Neural cell (in vitro differentiated cells): ENCODE results near the gene DISP2. TPM values are rescaled to one million over a fixed set of nuclear protein-coding genes. Genes with fewer than 3 reads are reported as not detected.
A peak's percentile ranks its signal among the peaks of the same experiment; 100 is the strongest.

Experiments used
- H2AFZ ChIP-seq: fragments of 200-600, 300-800 bp; sonication (generic), shearing (Covaris generic); 2 replicates; pipeline ENCODE4 v1.6.0; 2014; ENCODE audit warnings: low read depth, mild to moderate bottlenecking, antibody characterized with exemption, low read length, moderate library complexity
- H3F3A ChIP-seq: fragments of 200-600 bp; shearing (Covaris generic); 2 replicates; pipeline ENCODE4 v1.6.1; 2016; ENCODE audit warnings: mild to moderate bottlenecking, moderate library complexity, mixed read lengths, antibody characterized with exemption, low read length; ENCODE audit not compliant: insufficient read depth, poor library complexity, severe bottlenecking
- H3K27ac ChIP-seq: fragments of 200-600, 300-800 bp; sonication (generic), shearing (Covaris generic); 2 replicates; pipeline ENCODE4 v1.5.1; 2014; ENCODE audit warnings: mild to moderate bottlenecking, low read length, moderate library complexity
- H3K27me3 ChIP-seq: fragments of 300-800, 200-600 bp; sonication (generic), shearing (Covaris generic); 2 replicates; pipeline ENCODE4 v1.6.0; 2014; ENCODE audit warnings: mild to moderate bottlenecking, low read depth, low read length, moderate library complexity; ENCODE audit not compliant: insufficient read depth
- H3K36me3 ChIP-seq: fragments of 300-800, 200-600 bp; sonication (generic), shearing (Covaris generic); 2 replicates; pipeline ENCODE4 v1.5.1; 2014; ENCODE audit warnings: mild to moderate bottlenecking, antibody characterized with exemption, low read length, moderate library complexity; ENCODE audit not compliant: insufficient read depth
- H3K4me2 ChIP-seq: fragments of 300-800, 200-600 bp; sonication (generic), shearing (Covaris generic); 2 replicates; pipeline ENCODE4 v1.6.0; 2014; ENCODE audit warnings: mild to moderate bottlenecking, low read length
- H3K4me3 ChIP-seq: fragments of 300-800, 200-600 bp; sonication (generic), shearing (Covaris generic); 2 replicates; pipeline ENCODE4 v1.5.1; 2014; ENCODE audit warnings: mild to moderate bottlenecking, low read length, moderate library complexity
- H3K79me2 ChIP-seq: fragments of 200-600 bp; shearing (Covaris generic); replicated peaks from 2 replicates; pipeline ENCODE4 v1.6.0; 2014; ENCODE audit warnings: mild to moderate bottlenecking, low read length, moderate library complexity; ENCODE audit not compliant: insufficient read depth
- H3K9ac ChIP-seq: fragments of 300-800, 200-600 bp; sonication (generic), shearing (Covaris generic); 2 replicates; pipeline ENCODE4 v1.6.1; 2016; ENCODE audit warnings: mild to moderate bottlenecking, low read length, mixed read lengths
- H3K9me2 ChIP-seq: fragments of 200-600 bp; shearing (Covaris generic); 2 replicates; pipeline ENCODE4 v1.6.1; 2016; ENCODE audit warnings: mild to moderate bottlenecking, low read length, mixed read lengths; ENCODE audit not compliant: insufficient read depth
- H3K9me3 ChIP-seq: fragments of 200-600, 300-800 bp; sonication (generic), shearing (Covaris generic); 2 replicates; pipeline ENCODE4 v1.6.1; 2016; ENCODE audit warnings: mild to moderate bottlenecking, mixed run types, low read length, moderate library complexity, mixed read lengths
- H4K20me1 ChIP-seq: fragments of 200-600 bp; shearing (Covaris generic); 2 replicates; pipeline ENCODE4 v1.6.1; 2016; ENCODE audit warnings: mild to moderate bottlenecking, mixed run types; ENCODE audit not compliant: insufficient read depth
- EP300 ChIP-seq: fragments of 450-650 bp; conservative IDR thresholded peaks from 2 replicates; pipeline ENCODE4 v1.6.1; 2014; ENCODE audit warnings: antibody characterized with exemption, mild to moderate bottlenecking, moderate library complexity; ENCODE audit not compliant: poor library complexity, severe bottlenecking
- EZH2 ChIP-seq: fragments of 200-600, 300-800 bp; shearing (Covaris generic), sonication (generic); IDR thresholded peaks from 2 replicates; pipeline ENCODE4 v1.6.1; 2014; ENCODE audit warnings: antibody characterized with exemption, low read length, borderline replicate concordance, mild to moderate bottlenecking; ENCODE audit not compliant: insufficient read depth, poor library complexity, severe bottlenecking
- MXI1 ChIP-seq: fragments of 450-650 bp; conservative IDR thresholded peaks from 2 replicates; pipeline ENCODE4 v1.6.1; 2014; ENCODE audit warnings: antibody characterized with exemption, mild to moderate bottlenecking; ENCODE audit not compliant: poor library complexity, severe bottlenecking
- POLR2AphosphoS5 ChIP-seq: IDR thresholded peaks from 2 replicates; pipeline ENCODE4 v1.6.1; 2012
- RAD21 ChIP-seq: fragments of 450-650 bp; conservative IDR thresholded peaks from 2 replicates; pipeline ENCODE4 v1.6.1; 2014; ENCODE audit warnings: antibody characterized with exemption, mild to moderate bottlenecking, moderate library complexity
- REST ChIP-seq: IDR thresholded peaks from 2 replicates; pipeline ENCODE4 v1.6.1; 2012; ENCODE audit warnings: borderline replicate concordance
- SMC3 ChIP-seq: fragments of 450-650 bp; conservative IDR thresholded peaks from 2 replicates; pipeline ENCODE4 v1.6.1; 2014; ENCODE audit warnings: antibody characterized with exemption, mild to moderate bottlenecking, moderate library complexity; ENCODE audit not compliant: poor library complexity
- TAF1 ChIP-seq: IDR thresholded peaks from 2 replicates; pipeline ENCODE4 v1.6.1; 2012; ENCODE audit warnings: low read depth
- polyA plus RNA-seq: library from polyadenylated mRNA; depleted of rRNA; stranded (reverse); fragments of >200 nt; gene quantifications from 2 replicates; pipeline ENCODE4 v1.2.3, GENCODE V29; 2014
- TF ChIP-seq, protein P1 (sequence below): fragments of 450-650 bp; IDR thresholded peaks from 2 replicates; pipeline ENCODE4 v1.5.1; 2014; ENCODE audit warnings: antibody characterized with exemption, mild to moderate bottlenecking, moderate library complexity; ENCODE audit not compliant: poor library complexity, severe bottlenecking

DISP2 gene
- polyA plus RNA-seq, 1 donor from 2014 or later = 26.0 TPM

DNA sequence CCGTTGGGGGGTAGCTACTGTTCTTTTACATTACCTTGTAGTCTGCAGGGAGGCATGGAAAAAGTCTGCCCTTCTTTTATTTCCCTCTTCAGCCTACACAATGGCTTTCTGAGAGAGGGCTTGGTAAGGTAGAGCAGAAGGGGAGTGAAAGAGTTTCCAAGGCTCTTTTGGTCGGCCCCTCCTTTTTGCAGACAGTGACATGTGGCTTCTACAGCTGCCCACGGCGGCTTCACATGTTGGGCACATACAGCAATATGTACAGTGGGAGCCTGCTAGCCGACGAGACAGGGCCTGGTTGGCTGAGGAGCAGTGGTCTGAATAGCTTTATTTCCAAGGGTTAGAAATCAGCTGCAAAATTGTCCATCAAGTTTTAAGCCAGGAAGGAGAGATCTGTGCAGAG is 30.6 kb upstream of the DISP2 start:
- Histone ChIP-seq H3K9me2 (no peaks in the 10 kb centered on the region), H3K27ac (no peak overlapping the region), H3K36me3 (no peaks in the 10 kb centered on the region), H3F3A (no peaks in the 10 kb centered on the region), H3K9ac (no peak overlapping the region), H3K27me3 (no peaks in the 10 kb centered on the region), H3K79me2 (peaks cover 6% of the 10 kb centered on the region), H2AFZ (no peak overlapping the region), H3K9me3 (no peaks in the 10 kb centered on the region), H3K4me2 (peak overlapping the region; percentile 44), H3K4me3 (peak overlapping the region; percentile 77), H4K20me1 (no peaks in the 10 kb centered on the region)
- no peak for TF ChIP-seq EP300
- no peak for TF ChIP-seq RAD21
- TF ChIP-seq EZH2 = no peak
- TF ChIP-seq REST = no peak
- no peak for TF ChIP-seq TAF1
- no peak for TF ChIP-seq SMC3
- no peak for TF ChIP-seq POLR2AphosphoS5
- TF ChIP-seq MXI1 = peak; percentile 16
- TF ChIP-seq, protein P1, sequence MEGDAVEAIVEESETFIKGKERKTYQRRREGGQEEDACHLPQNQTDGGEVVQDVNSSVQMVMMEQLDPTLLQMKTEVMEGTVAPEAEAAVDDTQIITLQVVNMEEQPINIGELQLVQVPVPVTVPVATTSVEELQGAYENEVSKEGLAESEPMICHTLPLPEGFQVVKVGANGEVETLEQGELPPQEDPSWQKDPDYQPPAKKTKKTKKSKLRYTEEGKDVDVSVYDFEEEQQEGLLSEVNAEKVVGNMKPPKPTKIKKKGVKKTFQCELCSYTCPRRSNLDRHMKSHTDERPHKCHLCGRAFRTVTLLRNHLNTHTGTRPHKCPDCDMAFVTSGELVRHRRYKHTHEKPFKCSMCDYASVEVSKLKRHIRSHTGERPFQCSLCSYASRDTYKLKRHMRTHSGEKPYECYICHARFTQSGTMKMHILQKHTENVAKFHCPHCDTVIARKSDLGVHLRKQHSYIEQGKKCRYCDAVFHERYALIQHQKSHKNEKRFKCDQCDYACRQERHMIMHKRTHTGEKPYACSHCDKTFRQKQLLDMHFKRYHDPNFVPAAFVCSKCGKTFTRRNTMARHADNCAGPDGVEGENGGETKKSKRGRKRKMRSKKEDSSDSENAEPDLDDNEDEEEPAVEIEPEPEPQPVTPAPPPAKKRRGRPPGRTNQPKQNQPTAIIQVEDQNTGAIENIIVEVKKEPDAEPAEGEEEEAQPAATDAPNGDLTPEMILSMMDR = no peak

GRCh38 chr15:40328176-40328575 is 29.8 kb upstream of the DISP2 start:
- peak overlapping the region; percentile 77 for H3K4me3 ChIP-seq
- no peaks in the 10 kb centered on the region for H3K9me2 ChIP-seq
- peaks cover 6% of the 10 kb centered on the region for H3K79me2 ChIP-seq
- H4K20me1 ChIP-seq = no peaks in the 10 kb centered on the region
- no peak overlapping the region for H2AFZ ChIP-seq
- no peaks in the 10 kb centered on the region for H3K27me3 ChIP-seq
- no peak overlapping the region for H3K27ac ChIP-seq
- no peak overlapping the region for H3K9ac ChIP-seq
- H3K36me3 ChIP-seq = no peaks in the 10 kb centered on the region
- no peaks in the 10 kb centered on the region for H3K9me3 ChIP-seq
- no peak for TF ChIP-seq RAD21
- no peak for TF ChIP-seq POLR2AphosphoS5
- no peak for TF ChIP-seq MXI1
- TF ChIP-seq EZH2 = no peak
- TF ChIP-seq SMC3 = no peak
- no peak for TF ChIP-seq TAF1
- no peak for TF ChIP-seq EP300
- H3F3A ChIP-seq = no peaks in the 10 kb centered on the region
- peak overlapping the region; percentile 44 for H3K4me2 ChIP-seq

DNA sequence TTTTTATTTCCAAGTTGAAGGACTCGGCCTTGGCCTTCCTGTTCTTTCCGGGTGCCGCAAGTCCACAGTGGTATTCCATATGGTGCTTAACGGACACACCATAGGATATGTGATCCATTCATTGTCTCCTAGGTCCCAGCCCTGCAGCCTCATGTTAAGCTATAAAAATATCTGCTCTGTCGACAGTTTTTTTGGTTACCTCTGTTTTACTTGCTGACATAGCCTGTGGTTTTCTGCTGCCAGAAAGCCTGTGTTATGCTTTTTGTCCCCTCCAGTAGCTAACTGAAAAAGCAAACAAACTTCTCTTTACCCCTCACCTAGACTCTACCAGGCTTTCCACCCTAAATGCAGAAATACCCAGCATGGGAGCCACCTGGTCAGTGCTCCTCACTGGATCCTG is 29.3 kb upstream of the DISP2 start:
- H3K4me3 ChIP-seq = no peak overlapping the region
- no peaks in the 10 kb centered on the region for H3K27me3 ChIP-seq
- H2AFZ ChIP-seq = no peak overlapping the region
- no peaks in the 10 kb centered on the region for H4K20me1 ChIP-seq
- no peak for TF ChIP-seq SMC3
- no peak for TF ChIP-seq EP300
- no peak for TF ChIP-seq MXI1
- TF ChIP-seq, protein P1 = no peak
- H3K4me2 ChIP-seq = no peak overlapping the region
- H3K27ac ChIP-seq = no peak overlapping the region
- H3F3A ChIP-seq = no peaks in the 10 kb centered on the region
- no peaks in the 10 kb centered on the region for H3K9me2 ChIP-seq
- H3K9me3 ChIP-seq = no peaks in the 10 kb centered on the region
- peaks cover 6% of the 10 kb centered on the region for H3K79me2 ChIP-seq
- H3K9ac ChIP-seq = no peak overlapping the region
- no peaks in the 10 kb centered on the region for H3K36me3 ChIP-seq
